HL-60 (cell line): Measurements from ENCODE around the gene GLIPR2.

Experiments
- DNase-seq, 2 experiments: peaks; one replicate each; pipeline ENCODE4 v3.0.0-alpha.2; 2010 to 2020; ENCODE audit warnings: low read depth in 1 of 2, low spot score in 1 of 2
- H3K27ac ChIP-seq: fragments of 250-450 bp; sonication (Bioruptor Pico); replicated peaks from 2 replicates; pipeline ENCODE4 v1.5.1; 2020; ENCODE audit warnings: mild to moderate bottlenecking, moderate library complexity
- H3K27me3 ChIP-seq: fragments of 250-450 bp; sonication (Bioruptor Pico); 2 replicates; pipeline ENCODE4 v1.5.1; 2021; ENCODE audit warnings: mild to moderate bottlenecking, moderate library complexity; ENCODE audit not compliant: insufficient read depth, poor library complexity, severe bottlenecking
- H3K4me3 ChIP-seq: replicated peaks from 2 replicates; pipeline ENCODE4 v1.5.1; 2011; ENCODE audit warnings: mild to moderate bottlenecking, control low read depth, low read length; ENCODE audit not compliant: insufficient read depth
- CTCF ChIP-seq: IDR thresholded peaks from one replicate; pipeline ENCODE4 v1.5.1; 2011; ENCODE audit warnings: low read length, control low read depth, inconsistent platforms; ENCODE audit not compliant: insufficient read depth
- GABPA ChIP-seq: IDR thresholded peaks from 2 replicates; pipeline ENCODE4 v1.6.1; 2012; ENCODE audit warnings: low read depth
- POLR2AphosphoS5 ChIP-seq: IDR thresholded peaks from 2 replicates; pipeline ENCODE4 v1.6.1; 2012; ENCODE audit warnings: low read depth
- REST ChIP-seq: IDR thresholded peaks from 2 replicates; pipeline ENCODE4 v1.6.1; 2012; ENCODE audit warnings: low read depth; ENCODE audit not compliant: insufficient replicate concordance
- SPI1 ChIP-seq: IDR thresholded peaks from 2 replicates; pipeline ENCODE4 v1.6.1; 2012; ENCODE audit warnings: low read depth, mild to moderate bottlenecking, borderline replicate concordance

The GLIPR2 gene

GRCh38 chr9:36161187-36161586 lies 24.7 kb downstream of the GLIPR2 start:
- H3K4me3 ChIP-seq = no peak overlapping the region
- no peaks in the 10 kb centered on the region for H3K27me3 ChIP-seq
- DNase-seq = no peak
- H3K27ac ChIP-seq = no peak overlapping the region
- TF ChIP-seq REST (no peak), GABPA (no peak), POLR2AphosphoS5 (no peak), CTCF (no peak), SPI1 (no peak)

GRCh38 chr9:36162211-36162738 lies 25.7 kb downstream of the GLIPR2 start:
- Histone ChIP-seq H3K27me3 (no peaks in the 10 kb centered on the region), H3K27ac (no peak overlapping the region), H3K4me3 (no peak overlapping the region)
- TF ChIP-seq SPI1 (no peak), GABPA (no peak), POLR2AphosphoS5 (no peak), REST (no peak), CTCF (no peak)
- DNase-seq = no peak

GRCh38 chr9:36163049-36163785 lies 26.7 kb downstream of the GLIPR2 start:
- no peak for TF ChIP-seq GABPA
- H3K27me3 ChIP-seq = no peaks in the 10 kb centered on the region
- no peak for DNase-seq
- no peak overlapping the region for H3K27ac ChIP-seq
- no peak overlapping the region for H3K4me3 ChIP-seq

GRCh38 chr9:36163786-36164170 lies 27.2 kb downstream of the GLIPR2 start:
- Histone ChIP-seq H3K4me3 (no peak overlapping the region), H3K27me3 (no peaks in the 10 kb centered on the region), H3K27ac (no peak overlapping the region)
- DNase-seq = no peak
- TF ChIP-seq CTCF (no peak), POLR2AphosphoS5 (no peak), SPI1 (no peak), REST (no peak), GABPA (no peak)
